KG1 (cell line): ENCODE results near the gene FTO.

Source experiments
- DNase-seq: peaks from one replicate; lab custom pipeline; 2025; lab: John Stamatoyannopoulos, UW

Gene FTO

GRCh38 chr16:53936052-53936451 is 232.1 kb downstream of the FTO start:
- DNase-seq = no peak

- DNase-seq = no peak
Observed at GRCh38 chr16:53936529-53936928, 232.6 kb downstream of the FTO start.

GRCh38 chr16:53937161-53937880 is 233.4 kb downstream of the FTO start:
- DNase-seq = no peak

GRCh38 chr16:53944025-53944424 is 240.1 kb downstream of the FTO start:
- DNase-seq = no peak

- DNase-seq = no peak
Observed at GRCh38 chr16:53945996-53946395, 242.0 kb downstream of the FTO start.

- no peak for DNase-seq
Observed at GRCh38 chr16:53946746-53947386, 242.9 kb downstream of the FTO start.

GRCh38 chr16:53947642-53948041 is 243.7 kb downstream of the FTO start:
- no peak for DNase-seq

- DNase-seq = no peak
Observed at GRCh38 chr16:53948326-53948725, 244.4 kb downstream of the FTO start.

- no peak for DNase-seq
Observed at GRCh38 chr16:53948734-53949430, 244.9 kb downstream of the FTO start.

- no peak for DNase-seq
Observed at GRCh38 chr16:53949715-53950410, 245.9 kb downstream of the FTO start.

GRCh38 chr16:53950677-53951076 is 246.7 kb downstream of the FTO start:
- no peak for DNase-seq

GRCh38 chr16:53952215-53953208 is 248.6 kb downstream of the FTO start:
- no peak for DNase-seq

GRCh38 chr16:53953336-53953735 is 249.4 kb downstream of the FTO start:
- no peak for DNase-seq

- no peak for DNase-seq
Observed at GRCh38 chr16:53955221-53955875, 251.4 kb downstream of the FTO start.

GRCh38 chr16:53958341-53958880 is 254.5 kb downstream of the FTO start:
- DNase-seq = no peak

- DNase-seq = no peak
Observed at GRCh38 chr16:53960050-53960812, 256.3 kb downstream of the FTO start.

GRCh38 chr16:53960954-53961616 is 257.1 kb downstream of the FTO start:
- no peak for DNase-seq

GRCh38 chr16:53962041-53962440 is 258.1 kb downstream of the FTO start:
- no peak for DNase-seq

GRCh38 chr16:53964145-53964790 is 260.3 kb downstream of the FTO start:
- DNase-seq = no peak
